GM18511 (cell line): ENCODE data around the gene LRRC8E.
"Not testable (repeated sequence)": the region's sequence is repeated elsewhere in the genome, so short reads cannot be mapped to it uniquely, and the experiment has no call there.

ENCODE experiments used
- ATAC-seq: cut with Tn5 transposase; IDR thresholded peaks from one replicate; pipeline ENCODE4 v1.9.1; 2021; ENCODE audit warnings: mild to moderate bottlenecking, moderate library complexity; ENCODE audit not compliant: unreplicated experiment

LRRC8E gene

DNA sequence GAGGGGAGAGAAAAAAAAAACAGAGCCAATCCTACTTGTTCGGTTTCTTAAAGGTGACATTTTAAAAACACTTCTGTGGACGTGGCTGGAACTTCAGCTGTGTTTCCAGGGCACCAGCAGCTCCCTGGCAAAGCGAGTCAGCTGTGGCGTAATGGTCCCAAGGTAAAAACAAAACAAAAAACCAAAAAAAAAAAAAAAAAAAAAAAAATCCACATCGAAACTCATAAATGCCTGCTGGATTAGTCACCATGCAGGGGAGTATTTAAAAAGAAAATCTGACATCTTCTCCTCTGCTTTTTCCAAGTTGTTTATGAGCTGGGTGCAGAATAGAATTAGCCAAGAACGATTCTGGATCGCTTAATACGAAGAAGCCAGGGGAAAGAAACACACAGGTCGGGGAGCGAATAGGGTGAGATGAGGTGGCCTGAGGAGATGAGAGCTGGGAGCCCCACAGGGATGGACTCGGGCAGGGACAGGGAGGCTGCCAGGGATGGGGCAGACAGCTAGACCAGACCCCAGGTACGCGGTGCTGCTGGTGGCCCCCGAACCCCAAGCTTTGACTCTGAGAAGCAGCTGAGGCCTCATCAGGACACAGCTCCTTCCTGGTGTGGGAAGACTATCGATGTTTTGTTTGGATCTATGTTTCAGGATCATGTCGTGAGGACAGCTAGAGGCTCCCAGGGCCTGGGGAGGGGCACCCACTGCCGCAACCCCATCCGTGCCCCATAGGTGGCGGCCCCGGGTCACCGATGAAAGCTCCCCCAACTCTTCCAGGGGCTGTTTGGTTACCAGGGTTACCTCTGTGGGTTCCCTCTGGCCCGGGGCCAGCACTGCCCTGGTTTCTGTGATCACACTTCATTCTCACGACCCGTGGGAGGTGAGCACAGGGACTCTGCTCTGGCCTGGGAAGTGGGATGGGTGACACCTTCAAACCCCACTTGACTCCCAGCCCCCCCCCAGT is 40.7 kb downstream of the LRRC8E start:
- ATAC-seq: no peak

DNA sequence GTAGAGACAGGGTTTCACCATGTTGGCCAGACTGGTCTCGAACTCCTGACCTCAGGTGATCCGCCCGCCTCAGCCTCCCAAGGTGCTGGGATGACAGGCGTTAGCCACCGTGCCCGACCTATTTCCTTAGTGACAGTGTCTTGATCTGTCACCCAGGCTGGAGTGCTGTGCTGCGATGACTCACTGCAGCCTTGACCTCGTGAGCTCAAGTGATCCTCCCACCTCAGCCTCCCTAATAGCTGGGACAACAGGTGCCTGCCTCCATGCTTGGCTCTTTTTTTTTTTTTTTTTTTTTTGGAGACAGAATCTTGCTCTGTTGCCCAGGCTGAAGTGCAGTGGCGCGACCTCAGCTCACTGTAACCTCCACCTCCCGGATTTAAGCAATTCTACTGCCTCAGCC is 41.7 kb downstream of the LRRC8E start:
- not testable (repeated sequence) for ATAC-seq

DNA sequence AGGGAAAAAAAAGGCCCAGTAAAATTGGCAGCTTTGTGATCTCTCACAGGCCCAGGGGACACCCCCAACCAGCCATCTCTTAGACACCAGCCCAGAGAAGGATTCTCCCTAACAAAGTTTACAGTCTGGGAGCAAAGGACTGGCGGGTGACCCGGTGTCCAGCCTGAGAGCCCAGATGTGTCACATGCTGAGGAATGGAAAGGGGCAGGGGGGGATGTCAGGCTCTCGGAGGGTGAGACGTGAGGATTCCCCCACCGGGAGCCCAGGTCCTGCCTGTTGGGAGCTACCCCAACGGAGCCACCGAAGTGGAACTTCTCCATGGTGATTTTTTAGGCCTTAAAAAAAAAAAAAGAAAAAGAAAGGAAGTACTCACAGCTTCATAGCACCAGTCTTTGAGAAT is 42.5 kb downstream of the LRRC8E start:
- no peak for ATAC-seq

DNA sequence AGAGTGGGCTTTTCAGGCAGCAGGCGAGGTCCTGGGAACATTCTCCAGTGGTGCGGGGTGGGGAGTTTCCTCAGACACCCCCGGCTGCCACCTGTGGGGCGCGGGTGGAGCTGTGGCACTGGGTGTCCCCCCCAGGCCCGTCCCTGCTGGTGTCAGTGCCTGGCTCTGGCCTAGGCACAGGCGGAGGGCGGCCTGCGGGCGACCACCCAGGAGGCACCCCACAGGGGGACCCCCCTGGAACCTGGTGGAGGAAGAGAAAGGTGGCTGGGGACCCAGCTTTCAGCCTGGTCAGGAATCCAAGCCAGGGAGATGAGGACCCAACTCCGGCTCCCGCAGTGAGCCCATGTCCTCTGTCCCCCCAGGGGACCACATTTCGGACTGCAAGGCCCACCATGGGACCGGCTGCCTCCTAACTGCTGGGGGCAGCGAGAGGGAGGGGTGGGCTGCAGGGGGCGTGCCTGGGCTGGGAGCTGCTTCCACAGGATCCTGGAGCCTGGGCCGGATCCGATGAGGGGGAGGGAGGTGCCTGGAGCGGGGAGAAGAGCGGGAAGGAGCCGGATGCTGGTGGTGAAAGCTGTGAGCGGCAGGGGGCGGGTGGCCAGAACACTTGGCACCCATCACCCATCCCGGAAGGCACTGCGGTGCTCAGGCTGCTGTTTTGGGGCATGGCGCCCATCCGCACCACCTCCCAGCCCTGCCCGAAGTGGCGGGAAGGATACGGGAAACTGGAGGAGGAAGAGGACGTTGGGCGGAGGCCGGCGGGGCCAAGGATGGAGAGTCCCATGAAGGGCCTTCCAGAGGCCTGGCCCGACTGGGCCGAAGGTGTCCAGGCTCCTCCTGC is 43.1 kb downstream of the LRRC8E start:
- no peak for ATAC-seq

DNA sequence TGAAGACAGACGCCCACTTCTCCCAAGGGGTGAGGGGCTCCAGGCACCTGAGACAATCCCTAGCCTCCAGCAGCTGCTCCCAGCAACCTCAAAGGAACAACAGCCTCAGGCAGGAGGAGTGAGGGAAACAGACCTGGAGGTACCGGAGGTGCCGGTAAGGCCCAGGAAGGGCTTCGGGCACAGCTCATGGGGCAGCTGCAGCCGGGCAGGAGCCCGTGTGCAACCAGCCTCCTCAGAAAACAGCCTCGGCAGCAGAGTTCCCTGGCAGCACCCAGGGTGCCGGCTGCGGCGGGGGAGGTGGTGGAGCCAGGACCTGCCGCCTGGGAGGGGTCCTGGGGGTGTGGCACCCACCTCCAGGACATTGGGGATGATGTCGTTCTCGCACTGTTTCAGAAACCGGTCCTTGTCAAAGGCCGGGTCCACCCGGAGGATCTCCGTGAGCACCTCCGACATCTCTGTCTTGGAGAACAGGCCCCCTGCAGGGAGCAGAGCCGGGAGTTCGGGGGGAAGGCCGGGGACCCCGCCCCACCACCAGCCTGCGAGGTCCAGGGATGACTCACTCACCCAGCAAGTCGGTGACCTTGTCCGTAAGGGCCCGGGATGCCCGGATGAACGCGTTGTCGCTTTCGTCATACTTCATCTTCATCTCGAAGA is 44.1 kb downstream of the LRRC8E start:
- ATAC-seq: no peak

DNA sequence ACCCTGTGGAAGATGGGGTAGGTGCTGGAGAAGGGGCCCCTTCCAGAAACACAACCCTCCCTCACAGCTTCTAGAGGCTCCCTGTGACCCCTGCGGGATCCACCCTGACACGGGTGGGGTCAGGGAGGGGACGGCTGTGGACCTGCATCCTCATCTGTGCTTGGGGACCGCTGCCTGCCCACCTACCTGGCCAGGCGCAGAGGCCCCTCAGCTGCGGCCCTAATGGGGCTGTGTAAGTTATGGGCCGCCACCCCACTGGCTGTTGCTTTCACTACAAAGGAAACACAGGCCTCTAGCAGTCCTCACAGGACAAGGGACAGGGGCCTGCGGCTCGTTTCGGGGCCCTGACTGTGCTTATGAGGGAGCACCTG is 44.6 kb downstream of the LRRC8E start:
- ATAC-seq: no peak

DNA sequence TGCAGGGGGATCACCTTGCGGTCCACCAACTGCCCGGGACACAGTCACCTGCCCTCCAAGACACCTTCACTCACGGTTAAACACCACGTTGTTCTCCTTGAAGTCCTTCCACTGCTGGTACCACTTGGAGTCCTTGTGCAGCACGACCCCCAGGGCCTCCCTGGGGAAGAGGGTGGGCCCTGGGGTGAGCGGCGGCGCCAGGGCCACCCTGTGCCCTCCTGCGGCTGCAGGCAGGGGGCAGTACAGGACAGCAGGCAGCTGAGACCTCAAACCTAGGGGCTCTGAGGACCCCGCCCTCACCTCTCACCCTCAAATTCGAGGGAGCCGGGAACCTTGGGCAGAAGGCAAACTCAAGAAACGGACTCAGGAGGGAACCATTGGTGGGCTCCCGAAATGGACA is 45.1 kb downstream of the LRRC8E start:
- ATAC-seq: no peak

DNA sequence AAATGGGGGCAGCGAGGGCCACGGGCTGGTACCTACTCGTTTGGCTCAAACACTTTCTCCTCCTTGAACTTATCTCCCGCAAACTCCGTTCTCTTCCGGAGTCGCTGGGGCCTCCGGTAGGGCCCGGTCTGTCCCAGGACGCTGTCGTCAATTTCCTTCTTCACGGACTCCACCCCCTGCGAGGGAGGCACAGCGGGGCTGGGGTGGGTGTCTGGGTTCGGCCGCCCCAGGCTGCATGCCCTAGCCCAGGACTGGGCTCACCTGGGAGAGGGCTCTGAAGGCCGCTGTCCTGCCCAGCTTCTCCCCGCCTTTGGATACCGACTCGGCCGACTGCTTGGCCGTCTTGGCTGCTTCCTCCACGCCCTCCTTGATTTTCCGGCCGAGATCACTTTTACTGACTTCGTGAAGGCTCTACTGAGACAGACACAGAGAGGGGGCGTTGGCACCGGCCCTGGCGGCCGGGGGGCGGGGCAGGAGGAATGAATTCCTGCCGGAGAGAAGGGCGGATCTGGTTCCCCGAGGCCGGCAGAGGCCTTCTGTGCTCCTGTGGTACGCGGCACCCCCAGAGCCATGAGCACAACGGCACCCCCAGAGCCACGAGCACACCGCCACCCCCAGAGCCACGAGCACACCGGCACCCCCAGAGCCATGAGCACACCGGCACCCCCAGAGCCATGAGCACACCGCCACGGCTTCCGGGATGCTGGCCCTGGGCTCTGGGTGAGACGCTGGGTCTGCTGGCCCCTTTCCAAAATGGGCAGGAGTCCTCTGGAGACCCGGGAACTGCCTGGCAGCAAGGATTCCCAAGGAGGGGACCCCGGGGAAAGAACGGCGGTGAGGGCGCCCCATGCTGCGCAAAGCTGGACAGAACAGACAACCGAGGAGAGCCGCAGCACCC is 45.8 kb downstream of the LRRC8E start:
- no peak for ATAC-seq

DNA sequence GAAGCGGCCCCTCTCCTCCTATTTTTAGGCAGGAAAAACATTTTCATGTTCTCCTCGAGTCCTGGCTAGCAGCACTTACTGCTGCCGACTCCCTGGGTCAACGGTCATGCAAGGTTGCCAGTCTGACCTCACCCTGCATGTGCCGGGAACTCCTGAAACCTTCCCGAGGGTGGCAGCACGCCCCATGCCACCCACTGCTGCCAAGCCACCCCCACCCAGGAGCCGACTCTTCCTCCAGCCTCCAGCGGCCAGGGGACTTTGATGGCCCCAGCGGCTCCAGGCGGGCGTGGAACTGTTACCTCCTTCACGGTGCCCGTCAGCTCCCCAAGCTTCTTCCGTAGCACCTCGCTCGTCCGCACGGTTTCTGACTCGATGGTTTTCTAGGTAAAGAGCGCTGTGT is 46.5 kb downstream of the LRRC8E start:
- ATAC-seq: no peak

DNA sequence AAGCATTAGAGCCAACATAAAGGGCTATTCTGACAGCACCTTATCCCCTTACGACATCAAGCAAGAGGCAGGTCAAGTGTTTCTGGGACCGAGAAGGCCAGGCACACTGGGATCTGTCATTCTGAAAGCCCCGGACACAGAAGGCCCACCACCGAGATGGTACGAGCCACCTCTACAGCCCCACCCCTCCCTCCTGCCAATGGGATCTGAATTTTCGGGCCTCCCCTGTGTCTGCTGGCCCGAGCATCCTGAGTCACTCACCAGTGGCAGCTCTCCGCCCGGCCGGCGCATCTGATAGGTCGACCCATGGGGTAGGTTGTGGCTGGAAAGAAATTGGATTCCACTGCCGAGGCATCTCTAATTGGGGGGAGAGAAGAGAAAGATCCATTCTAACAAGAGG is 52.5 kb downstream of the LRRC8E start:
- no peak for ATAC-seq

DNA sequence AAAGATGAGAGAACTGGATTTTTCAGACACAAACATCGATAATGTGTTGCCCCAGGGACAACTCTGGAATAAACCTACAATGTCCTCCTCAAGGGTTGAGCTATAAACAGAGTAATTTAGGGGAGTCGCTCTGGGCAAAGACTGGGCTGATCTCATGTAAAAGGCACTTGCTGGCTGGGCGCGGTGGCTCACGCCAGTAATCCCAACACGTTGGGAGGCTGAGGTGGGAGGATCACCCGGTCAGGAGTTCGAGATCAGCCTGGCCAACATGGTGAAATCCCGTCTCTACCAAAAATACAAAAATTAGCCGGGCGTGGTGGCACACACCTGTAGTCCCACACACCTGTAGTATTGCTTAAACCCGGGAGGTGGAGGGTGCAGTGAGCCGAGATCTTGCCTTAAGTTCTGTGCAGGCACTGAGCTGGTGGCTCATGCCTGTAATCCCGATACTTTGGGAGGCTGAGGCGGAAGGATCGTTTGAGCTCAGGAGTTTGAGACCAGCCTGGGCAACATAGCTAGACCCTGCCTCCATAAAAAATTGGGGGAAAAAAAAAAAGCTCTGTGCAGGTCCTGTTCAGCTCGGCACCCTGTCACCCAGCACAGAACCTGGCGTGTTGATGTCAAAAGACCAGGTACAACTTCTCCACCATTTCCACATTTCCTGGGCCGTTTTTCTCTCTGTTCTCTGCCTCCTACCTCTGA is 53.7 kb downstream of the LRRC8E start:
- ATAC-seq: no peak

DNA sequence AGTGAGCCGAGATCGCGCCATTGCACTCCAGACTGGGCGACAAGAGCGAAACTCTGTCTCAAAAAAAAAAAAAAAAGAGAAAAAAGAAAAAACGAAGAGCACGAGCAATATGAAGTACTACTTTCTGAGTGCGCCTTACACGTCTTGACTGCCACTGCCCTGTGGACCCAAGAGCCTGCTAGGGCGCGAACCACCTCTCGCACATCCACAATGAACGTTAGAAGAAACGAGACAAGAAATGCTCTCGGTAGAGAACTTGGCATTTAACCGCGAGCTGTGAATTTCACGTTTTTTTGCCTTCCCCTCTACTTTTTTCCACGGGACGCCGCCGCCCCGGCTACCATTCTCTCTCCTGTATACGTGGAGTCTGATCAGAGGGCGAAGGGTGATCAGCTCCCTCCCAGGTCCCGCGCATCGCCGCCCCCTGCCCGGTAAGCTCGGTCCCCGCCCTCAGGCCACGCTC is 54.7 kb downstream of the LRRC8E start:
- no peak for ATAC-seq

DNA sequence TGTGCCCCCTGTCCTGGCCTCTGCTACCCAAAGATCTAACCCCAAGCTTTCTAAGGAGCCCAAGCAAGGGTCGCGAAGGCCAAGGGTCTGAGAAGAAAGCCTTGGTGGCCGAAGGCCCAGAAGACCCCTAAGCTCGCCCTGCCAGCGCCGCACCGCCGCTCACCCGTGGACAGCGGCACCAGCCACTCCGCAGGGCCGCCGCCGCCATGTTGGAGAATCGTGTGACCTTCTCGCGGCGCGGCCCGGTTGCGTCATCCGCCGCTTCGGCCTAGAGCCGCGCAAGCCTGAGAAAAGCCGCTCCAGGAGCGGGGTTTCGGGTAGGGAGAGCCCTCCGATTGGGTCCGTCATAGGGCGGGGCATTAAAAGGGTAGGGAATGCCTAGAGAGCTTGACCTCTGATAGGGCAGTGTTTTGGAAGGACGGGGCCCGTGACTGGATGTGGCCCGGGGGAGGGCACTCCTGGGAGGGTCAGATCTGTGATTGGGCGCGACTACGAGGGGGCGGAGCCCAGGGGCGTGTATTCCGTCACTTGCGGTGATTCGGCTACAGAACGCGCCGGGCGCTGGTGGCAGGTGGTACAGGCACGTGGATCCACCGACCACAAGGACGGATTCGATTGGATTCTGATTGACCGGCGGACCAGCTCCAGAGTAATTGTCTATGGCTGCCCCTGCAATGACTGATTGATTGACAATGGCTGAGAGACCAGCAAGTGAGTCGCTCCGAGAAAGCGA is 55.3 kb downstream of the LRRC8E start, which contains the start of gene TIMM44:
Gene TIMM44, minus strand, starts transcription at position 223 of the 733 bp plus-strand sequence. Its CDS starts 15 bp downstream, at position 208.
- ATAC-seq: peak; percentile 98

DNA sequence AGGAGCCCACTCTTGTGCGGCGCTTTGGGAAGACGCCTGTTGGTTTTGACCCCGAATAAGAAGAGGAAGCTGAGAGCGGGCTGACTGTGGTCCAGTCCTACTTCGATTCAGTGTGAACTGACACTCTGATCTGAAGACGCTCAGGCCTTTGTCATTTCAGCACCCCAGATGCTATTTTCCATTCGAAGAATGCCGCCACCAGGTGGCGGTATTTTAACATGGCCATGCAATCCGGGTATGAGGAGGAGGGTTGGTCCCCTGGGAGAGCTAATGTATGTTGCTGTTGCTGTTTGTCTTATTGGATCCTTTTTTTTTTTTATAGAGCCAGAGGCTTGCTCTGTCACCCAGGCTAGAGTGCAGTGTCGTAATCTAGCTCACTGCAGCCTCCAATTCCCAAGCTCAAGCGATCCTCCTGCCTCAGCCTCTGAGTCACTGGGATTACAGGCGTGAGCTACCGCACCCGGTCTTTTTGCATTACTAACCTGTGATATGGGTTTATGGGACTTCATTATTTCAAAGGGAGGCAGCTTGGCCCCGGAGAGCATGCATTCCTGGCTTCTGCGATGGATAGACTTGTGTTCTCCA is 56.0 kb downstream of the LRRC8E start:
- ATAC-seq: peak; percentile 42

DNA sequence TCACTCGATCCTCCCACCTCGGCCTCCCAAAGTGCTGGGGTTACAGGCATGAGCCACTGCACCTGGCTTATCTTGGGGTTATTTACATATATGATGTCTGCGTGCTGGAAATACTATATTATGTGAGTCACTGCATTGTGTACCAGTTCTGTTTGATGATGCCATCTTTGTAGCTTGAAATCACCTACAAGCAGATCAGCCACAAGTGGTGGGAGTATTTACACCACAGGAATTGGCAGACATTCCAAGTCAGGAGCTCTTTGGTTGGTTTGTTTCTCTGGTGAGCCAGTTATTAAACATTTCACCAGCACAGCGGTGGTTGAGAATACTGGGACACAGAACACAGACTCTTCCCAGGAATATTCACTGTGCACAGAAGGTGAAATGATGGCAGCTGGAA is 59.6 kb downstream of the LRRC8E start:
- ATAC-seq: no peak
